GM10266 (cell line): ENCODE measurements around the gene HORMAD2.

Source experiments
- DNase-seq: peaks from one replicate; pipeline ENCODE4 v3.0.0; 2012; ENCODE audit errors: extremely low spot score
- TF ChIP-seq, protein P1 (sequence below): IDR thresholded peaks from 2 replicates; pipeline ENCODE4 v1.5.1; 2012; ENCODE audit warnings: mild to moderate bottlenecking, low read depth; ENCODE audit not compliant: control insufficient read depth, insufficient read depth; ENCODE audit errors: missing control alignments

The HORMAD2 gene

DNA sequence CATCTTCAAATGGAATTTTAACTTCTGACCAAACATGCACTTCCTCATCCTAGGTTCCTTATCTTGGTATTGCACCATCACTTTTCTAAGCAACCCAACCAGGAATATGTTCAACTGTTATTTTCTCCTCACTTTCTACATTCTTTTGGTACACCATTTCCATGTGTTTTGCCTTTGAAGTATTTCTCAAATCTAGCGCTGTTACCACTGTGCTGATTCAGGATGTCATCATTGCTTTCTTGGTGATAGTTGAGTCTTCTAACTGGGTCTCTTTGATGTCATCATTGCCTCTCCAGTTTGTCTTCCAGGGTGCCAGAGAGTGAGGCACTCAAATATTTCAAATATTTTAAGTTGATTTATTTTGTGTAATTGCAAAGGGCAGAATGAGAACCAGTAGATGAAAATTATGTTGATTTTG lies 47.5 kb downstream of the HORMAD2 start:
- TF ChIP-seq, protein P1, sequence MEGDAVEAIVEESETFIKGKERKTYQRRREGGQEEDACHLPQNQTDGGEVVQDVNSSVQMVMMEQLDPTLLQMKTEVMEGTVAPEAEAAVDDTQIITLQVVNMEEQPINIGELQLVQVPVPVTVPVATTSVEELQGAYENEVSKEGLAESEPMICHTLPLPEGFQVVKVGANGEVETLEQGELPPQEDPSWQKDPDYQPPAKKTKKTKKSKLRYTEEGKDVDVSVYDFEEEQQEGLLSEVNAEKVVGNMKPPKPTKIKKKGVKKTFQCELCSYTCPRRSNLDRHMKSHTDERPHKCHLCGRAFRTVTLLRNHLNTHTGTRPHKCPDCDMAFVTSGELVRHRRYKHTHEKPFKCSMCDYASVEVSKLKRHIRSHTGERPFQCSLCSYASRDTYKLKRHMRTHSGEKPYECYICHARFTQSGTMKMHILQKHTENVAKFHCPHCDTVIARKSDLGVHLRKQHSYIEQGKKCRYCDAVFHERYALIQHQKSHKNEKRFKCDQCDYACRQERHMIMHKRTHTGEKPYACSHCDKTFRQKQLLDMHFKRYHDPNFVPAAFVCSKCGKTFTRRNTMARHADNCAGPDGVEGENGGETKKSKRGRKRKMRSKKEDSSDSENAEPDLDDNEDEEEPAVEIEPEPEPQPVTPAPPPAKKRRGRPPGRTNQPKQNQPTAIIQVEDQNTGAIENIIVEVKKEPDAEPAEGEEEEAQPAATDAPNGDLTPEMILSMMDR, result no peak
- DNase-seq, result no peak

DNA sequence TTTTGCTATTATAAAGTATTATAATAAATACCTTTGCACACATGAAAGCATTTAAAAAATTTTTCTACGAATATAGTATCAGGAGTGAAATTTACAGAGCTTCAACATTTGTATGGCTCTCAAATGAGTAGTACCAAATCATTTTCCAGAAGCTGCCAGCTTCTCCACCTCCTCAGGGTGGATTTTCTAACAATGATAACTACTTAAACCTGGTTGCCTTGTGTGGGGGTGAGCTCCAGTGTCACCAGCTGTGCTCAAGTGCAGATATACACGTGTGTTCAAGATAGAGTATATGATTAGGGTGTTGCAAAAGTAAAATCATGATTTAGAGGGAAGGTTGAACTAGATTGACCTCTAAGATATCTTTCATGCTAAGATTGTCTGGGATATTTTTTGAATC lies 48.2 kb downstream of the HORMAD2 start:
- TF ChIP-seq, protein P1, result no peak
- DNase-seq, result no peak

- TF ChIP-seq, protein P1, result no peak
- no peak for DNase-seq
Observed at GRCh38 chr22:30129636-30130035, 49.4 kb downstream of the HORMAD2 start.

DNA sequence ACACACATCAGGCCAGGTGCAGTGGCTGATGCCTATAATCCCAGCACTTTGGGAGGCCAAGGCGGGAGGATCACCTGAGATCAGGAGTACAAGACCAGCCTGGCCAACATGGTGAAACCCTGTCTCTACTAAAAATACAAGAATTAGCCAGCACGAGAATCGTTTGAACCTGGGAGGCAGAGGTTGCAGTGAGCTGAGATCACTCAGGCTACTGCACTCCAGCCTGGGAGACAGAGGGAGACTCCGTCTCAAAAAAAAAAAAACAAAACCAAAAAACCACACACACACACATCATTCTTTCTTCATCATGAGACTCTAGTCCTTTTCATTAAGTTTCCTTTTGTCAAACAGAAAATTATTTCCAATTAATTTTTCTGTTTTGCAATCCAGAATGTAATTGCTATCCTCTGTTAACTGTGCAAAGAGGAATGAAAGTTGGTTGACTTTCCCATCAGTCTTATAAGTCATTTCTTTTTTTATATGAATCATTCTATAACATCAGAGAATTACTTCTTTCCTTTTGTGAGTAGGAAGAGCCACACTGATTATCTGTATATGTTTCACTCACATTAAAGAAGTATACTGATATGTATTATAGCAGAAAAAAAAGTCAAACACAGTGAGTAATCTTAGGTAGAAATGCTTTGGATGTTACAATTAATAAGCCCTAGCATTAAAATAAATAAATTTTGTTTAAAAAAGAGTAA lies 52.2 kb downstream of the HORMAD2 start:
- no peak for DNase-seq
- TF ChIP-seq, protein P1, result no peak

DNA sequence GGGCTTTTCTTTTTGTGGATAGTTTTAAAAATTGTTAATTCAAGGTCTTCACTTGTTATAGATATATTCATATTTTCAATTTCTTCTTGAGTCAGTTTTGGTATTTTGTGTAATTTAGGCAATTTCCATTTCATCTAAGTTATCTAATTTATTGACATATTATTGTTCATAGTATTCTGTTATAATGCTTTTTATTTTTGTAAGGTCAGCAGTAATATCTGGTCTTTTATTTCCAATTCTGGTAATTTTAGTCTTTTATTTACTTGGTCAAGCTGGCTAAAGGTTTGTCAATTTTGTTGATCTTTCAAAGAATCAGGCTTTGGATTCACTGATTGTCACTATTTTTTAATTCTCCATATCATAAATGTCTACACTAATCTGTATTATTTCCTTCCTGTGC lies 60.1 kb downstream of the HORMAD2 start:
- no peak for DNase-seq
- TF ChIP-seq, protein P1, result no peak

DNA sequence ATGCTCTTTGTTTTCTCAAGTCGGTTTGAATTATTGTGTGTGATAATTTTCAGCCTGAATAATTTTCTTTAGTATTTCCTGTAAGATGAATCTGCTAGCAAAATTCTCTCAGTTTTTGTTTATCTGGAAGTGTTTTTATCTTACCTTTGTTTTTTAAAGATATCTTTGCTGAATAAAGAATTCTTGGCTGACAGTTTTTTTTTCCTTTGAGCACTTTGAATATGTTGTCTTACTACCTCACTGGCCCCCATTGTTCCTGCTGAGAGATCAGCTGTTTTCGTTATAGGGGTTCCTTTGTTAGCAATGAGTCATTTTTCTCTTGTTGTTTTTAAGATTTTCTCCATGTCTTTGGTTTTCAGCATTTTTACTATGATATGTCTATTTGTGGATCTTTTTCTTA lies 63.0 kb downstream of the HORMAD2 start:
- TF ChIP-seq, protein P1, result no peak
- DNase-seq, result no peak

DNA sequence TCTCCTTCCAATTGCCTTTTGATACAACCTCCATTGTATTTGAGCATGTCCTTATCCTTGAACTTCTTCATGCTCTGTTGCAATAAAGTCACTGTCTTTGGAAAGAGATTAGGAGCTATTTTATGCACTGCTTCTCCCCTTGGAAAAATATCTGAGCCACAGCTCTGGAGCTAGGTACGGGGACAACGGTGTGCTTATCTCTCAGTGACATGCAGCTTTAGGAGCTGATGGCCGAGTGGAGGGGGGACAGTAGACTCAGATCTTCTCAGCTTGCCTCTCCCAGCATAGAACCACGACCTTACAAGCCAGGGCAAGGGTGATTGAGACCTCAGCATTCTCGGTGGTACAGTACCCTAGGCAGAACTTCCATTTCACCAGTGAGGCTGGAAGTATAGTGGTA lies 64.1 kb downstream of the HORMAD2 start:
- no peak for DNase-seq
- TF ChIP-seq, protein P1, result no peak
